ENCODE measurements around the gene PIP4K2C. TPM values are rescaled to one million over a fixed set of nuclear protein-coding genes. Genes with fewer than 3 reads are reported as not detected.

PIP4K2C gene
- total RNA-seq, 3 donors from 2014 or later (not counting 1 experiment from before 2014, with no cell fraction given): 41.0 to 62.9 (median 52.0) TPM

- Histone ChIP-seq H3K4me3 (ENCODE audit: low read length) (no peak overlapping the region), H3K27ac (ENCODE audit: low read length) (no peak overlapping the region), H3K9me3 (ENCODE audit: control insufficient read depth, insufficient read depth, low read length) (no peaks in the 10 kb centered on the region), H3K4me1 (ENCODE audit: control insufficient read depth, insufficient read depth, low read length) (peaks cover 30% of the 10 kb centered on the region), H3K36me3 (ENCODE audit: control insufficient read depth, insufficient read depth, low read length) (no peaks in the 10 kb centered on the region), H3K27me3 (ENCODE audit: control insufficient read depth, insufficient read depth, low read length) (peaks cover 63% of the 10 kb centered on the region)
- Mint-ChIP-seq H3K4me1 (peaks cover 31 to 32% of the 10 kb centered on the region in 2 donors), H3K27ac (peak overlapping the region in 1 of 2 donors; percentile 63), H3K36me3 (no peaks in the 10 kb centered on the region), H3K9me3 (no peaks in the 10 kb centered on the region), H3K27me3 (ENCODE audit: low read depth in 2 of 2) (peaks cover 65 to 66% of the 10 kb centered on the region in 2 donors), H3K4me3 (peak overlapping the region; percentile 84)
- DNase-seq: no peak
- 10% methylated on average over 13 of the region's 13 CpGs for WGBS (ENCODE audit: insufficient coverage)
- TF ChIP-seq CTCF (IDR thresholded peaks at IDR 0.05): no peak
- no peak for ATAC-seq
- intact Hi-C loops (cut with micrococcal nuclease): loop anchor here (5.0 kb wide), 1 partner anchor 143 kb away; the partner anchor contains the start of gene ARHGAP9
Measured at GRCh38 chr12:57620245-57620935, 29.4 kb downstream of the PIP4K2C start.

- DNase-seq (peak in 1 of 2 donors; percentile 37), ATAC-seq (peak in 2 of 3 donors; percentile 33 to 42)
- Histone ChIP-seq H3K27ac (ENCODE audit: low read length) (no peak overlapping the region), H3K27me3 (ENCODE audit: control insufficient read depth, insufficient read depth, low read length) (peaks cover 69% of the 10 kb centered on the region), H3K4me3 (ENCODE audit: low read length) (peak overlapping the region; percentile 28), H3K36me3 (ENCODE audit: control insufficient read depth, insufficient read depth, low read length) (no peaks in the 10 kb centered on the region), H3K4me1 (ENCODE audit: control insufficient read depth, insufficient read depth, low read length) (peaks cover 30% of the 10 kb centered on the region), H3K9me3 (ENCODE audit: control insufficient read depth, insufficient read depth, low read length) (no peaks in the 10 kb centered on the region)
- intact Hi-C loops (cut with micrococcal nuclease): loop anchor here (1.0 to 5.0 kb wide), 2 partner anchors 38 to 144 kb away; partner anchors contain the start of gene ARHGAP9
- Mint-ChIP-seq H3K4me1 (peaks cover 31 to 32% of the 10 kb centered on the region in 2 donors), H3K36me3 (no peaks in the 10 kb centered on the region), H3K27ac (peak overlapping the region in 1 of 2 donors; percentile 63), H3K27me3 (ENCODE audit: low read depth in 2 of 2) (peaks cover 69 to 72% of the 10 kb centered on the region in 2 donors), H3K9me3 (no peaks in the 10 kb centered on the region), H3K4me3 (peak overlapping the region; percentile 84)
- TF ChIP-seq CTCF (IDR thresholded peaks at IDR 0.05): no peak
- 3% methylated on average over 42 of the region's 42 CpGs for WGBS (ENCODE audit: insufficient coverage)
Measured at GRCh38 chr12:57620936-57621496, 30.0 kb downstream of the PIP4K2C start.

- peak overlapping the region in 1 of 2 donors; percentile 63 for H3K27ac Mint-ChIP-seq
- peaks cover 30% of the 10 kb centered on the region for H3K4me1 ChIP-seq (ENCODE audit: control insufficient read depth, insufficient read depth, low read length)
- peak; percentile 96 for TF ChIP-seq CTCF (IDR thresholded peaks at IDR 0.05)
- H3K4me3 Mint-ChIP-seq: peak overlapping the region; percentile 84
- no peaks in the 10 kb centered on the region for H3K9me3 Mint-ChIP-seq
- no peaks in the 10 kb centered on the region for H3K36me3 ChIP-seq (ENCODE audit: control insufficient read depth, insufficient read depth, low read length)
- H3K27ac ChIP-seq (ENCODE audit: low read length): no peak overlapping the region
- H3K4me1 Mint-ChIP-seq: peaks cover 32% of the 10 kb centered on the region in 2 donors
- peak; percentile 73 to 83 (median 75) for ATAC-seq
- H3K4me3 ChIP-seq (ENCODE audit: low read length): peak overlapping the region; percentile 28
- H3K27me3 ChIP-seq (ENCODE audit: control insufficient read depth, insufficient read depth, low read length): peaks cover 76% of the 10 kb centered on the region
- peaks cover 75 to 79% of the 10 kb centered on the region in 2 donors for H3K27me3 Mint-ChIP-seq (ENCODE audit: low read depth in 2 of 2)
- WGBS (ENCODE audit: insufficient coverage): 2% methylated on average over 49 of the region's 49 CpGs
- no peaks in the 10 kb centered on the region for H3K9me3 ChIP-seq (ENCODE audit: control insufficient read depth, insufficient read depth, low read length)
- DNase-seq: peak; percentile 61 to 74
- no peaks in the 10 kb centered on the region for H3K36me3 Mint-ChIP-seq
- intact Hi-C loops (cut with micrococcal nuclease): loop anchor here (1.0 to 5.0 kb wide), 3 partner anchors 38 to 162 kb away; partner anchors contain the start of genes ARHGAP9 and GLI1
Measured at GRCh38 chr12:57621497-57622292, 30.7 kb downstream of the PIP4K2C start.
